Stimulated activated CD4-positive, alpha-beta T cell treated with anti-CD3 and anti-CD28 coated beads, Interleukin-15, amount 100 ng/mL, for 1 hour (primary cell): Measurements from ENCODE around the gene SEBOX.

Source experiments
- DNase-seq, 2 donors: peaks; one replicate each; pipeline ENCODE4 v3.0.0-alpha.2; 2020; ENCODE audit warnings: low read depth in 1 of 2, low spot score in 1 of 2

Gene SEBOX

DNA sequence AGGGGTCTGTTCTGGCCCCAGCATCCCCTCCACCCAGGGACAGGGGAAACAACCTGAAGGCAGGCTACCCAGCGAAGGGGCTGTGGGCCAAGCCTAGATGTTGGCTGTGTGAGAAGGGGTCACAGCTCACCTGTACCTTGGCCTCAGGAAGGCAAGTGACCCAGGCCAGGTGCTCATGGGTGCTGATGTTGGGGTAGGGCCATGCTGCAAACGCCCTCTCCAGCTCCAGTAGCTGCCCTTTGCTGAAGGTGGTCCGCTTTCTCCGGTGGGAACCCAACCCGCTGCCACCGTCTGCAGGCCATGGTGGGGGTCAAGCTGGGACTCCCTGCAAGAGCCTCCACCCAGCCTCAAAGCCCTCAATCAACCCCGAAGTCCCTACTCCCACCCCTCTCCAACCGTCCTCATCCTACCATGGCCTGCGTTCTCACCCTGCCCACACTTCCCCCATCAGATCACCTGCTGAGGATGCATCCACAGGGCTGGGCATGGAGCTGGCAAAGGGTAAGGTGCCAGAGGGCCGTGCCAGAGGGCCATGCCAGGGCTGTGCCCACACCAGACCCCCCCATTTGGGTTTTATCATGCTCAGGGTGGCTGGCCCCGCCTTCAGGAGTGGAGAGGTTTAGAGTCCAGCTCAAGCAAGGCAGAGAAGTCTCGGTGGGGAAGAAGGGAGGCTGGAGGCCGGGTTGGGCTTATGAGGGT is at the start of gene SEBOX:
Gene SEBOX (minus strand): TSS at position 535 of the 699 bp plus-strand sequence. CDS start 48 bp downstream, at position 487.
- DNase-seq, result no peak

GRCh38 chr17:28413804-28414203 is 48.8 kb upstream of the SEBOX start:
- DNase-seq, result no peak

DNA sequence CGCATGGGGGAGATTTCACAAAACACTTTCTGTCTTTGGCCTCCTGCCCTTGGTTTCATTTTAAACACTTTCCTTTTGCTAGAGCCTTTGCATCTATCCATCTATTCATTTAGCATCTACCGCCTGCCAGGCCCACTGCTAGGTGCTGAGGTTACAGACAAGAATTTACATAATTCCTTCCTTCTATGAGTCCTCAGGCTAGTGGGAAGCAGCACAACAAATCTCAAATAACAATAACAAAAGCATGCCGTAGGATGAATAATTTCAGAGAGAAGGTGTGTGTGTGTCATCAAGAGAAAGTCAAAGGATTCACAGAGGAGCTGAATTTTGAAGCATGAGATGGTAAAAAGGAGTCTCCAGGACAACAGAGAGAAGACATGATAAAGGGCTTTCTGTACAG is 47.1 kb upstream of the SEBOX start:
- DNase-seq, result no peak

- DNase-seq, result no peak
Measured at GRCh38 chr17:28407974-28408306, 42.9 kb upstream of the SEBOX start.

DNA sequence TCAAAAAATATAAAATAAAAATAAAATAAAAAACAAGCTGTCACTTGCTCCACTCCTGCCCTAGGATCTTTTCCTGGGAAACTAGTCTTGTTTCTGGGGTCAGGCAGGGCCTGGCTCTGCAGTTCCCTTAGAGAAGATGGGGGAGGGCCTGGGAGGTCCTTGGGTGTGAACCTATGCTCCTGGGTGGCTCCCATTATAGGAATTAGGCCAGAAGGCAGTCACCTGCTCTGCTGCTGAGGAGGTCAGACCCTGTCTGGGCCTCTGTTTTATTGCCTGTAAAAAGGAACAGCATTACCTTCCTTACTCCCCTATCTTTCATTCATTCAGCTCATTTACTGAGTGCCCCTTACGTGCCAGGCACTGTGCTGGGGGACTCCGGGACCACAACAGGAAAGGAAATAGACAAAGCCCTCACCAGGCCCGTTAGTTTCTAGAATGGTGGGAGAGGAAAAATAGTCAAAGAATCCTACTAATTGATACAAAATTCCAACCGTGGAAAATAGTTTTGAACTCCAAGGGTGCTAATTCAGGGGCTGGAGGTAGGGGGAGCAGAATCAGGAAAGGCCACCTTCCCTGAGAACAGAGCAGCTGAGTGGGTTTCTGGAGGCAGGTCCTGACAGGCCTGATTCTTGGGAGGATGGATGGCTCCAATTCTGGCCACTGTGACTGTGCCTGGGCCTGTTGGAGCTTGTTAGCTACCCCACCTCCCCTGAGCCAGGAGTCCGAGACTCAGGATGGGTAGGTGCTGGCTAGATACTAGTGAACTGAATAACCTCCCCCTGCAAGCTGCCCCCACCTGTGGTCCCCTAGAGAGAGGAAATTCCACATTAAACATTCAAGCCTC is 42.4 kb upstream of the SEBOX start:
- no peak for DNase-seq

DNA sequence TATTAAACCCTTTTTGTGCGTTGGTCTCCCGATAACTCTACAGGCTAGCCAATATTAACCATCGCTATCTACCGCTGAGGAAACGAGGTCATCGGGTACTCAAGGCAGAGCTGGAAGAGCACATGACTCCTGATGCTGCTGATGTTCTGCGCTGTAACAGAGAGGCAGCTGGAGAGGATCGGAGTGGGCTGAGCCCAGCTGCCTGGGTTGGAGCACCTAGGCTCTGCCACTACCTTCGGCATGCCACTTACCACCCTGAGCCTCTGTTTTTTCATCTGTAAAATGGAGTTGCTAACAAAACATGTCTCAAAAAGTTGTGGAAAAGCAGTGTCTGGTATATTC is 41.4 kb upstream of the SEBOX start:
- no peak for DNase-seq

GRCh38 chr17:28405632-28406472 is 40.9 kb upstream of the SEBOX start, which contains the start of gene SLC46A1:
SLC46A1 (minus strand) TSS chr17:28406212; CDS start chr17:28406114, 98 bp downstream.
- peak in 1 of 2 donors; percentile 50 for DNase-seq

GRCh38 chr17:28404812-28405570 is 40.0 kb upstream of the SEBOX start:
- no peak for DNase-seq

- DNase-seq, result no peak
Measured at GRCh38 chr17:28404461-28404811, 39.4 kb upstream of the SEBOX start.

DNA sequence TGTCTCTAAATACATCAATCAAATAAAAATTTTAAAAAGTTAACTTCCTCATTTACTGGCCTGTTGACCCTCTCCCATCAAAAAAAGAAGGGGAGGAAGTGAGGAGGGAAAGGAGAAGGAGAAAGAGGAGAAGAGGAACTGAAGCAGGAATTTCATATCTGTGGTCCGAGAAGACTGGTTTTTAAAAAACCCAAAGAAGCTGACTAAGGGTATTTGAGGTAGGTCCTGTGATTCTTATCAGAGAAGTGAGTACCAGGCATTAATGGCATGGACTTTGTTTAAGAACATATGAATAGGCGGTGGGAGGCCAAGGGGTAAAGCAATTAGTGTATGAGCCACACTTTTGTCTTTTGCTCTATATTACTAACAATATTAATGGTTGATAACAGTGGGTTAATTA is 39.0 kb upstream of the SEBOX start:
- DNase-seq, result no peak

GRCh38 chr17:28402844-28403243 is 37.8 kb upstream of the SEBOX start:
- no peak for DNase-seq

GRCh38 chr17:28402224-28402630 is 37.2 kb upstream of the SEBOX start:
- DNase-seq, result no peak

- DNase-seq, result no peak
Measured at GRCh38 chr17:28399808-28400207, 34.8 kb upstream of the SEBOX start.

DNA sequence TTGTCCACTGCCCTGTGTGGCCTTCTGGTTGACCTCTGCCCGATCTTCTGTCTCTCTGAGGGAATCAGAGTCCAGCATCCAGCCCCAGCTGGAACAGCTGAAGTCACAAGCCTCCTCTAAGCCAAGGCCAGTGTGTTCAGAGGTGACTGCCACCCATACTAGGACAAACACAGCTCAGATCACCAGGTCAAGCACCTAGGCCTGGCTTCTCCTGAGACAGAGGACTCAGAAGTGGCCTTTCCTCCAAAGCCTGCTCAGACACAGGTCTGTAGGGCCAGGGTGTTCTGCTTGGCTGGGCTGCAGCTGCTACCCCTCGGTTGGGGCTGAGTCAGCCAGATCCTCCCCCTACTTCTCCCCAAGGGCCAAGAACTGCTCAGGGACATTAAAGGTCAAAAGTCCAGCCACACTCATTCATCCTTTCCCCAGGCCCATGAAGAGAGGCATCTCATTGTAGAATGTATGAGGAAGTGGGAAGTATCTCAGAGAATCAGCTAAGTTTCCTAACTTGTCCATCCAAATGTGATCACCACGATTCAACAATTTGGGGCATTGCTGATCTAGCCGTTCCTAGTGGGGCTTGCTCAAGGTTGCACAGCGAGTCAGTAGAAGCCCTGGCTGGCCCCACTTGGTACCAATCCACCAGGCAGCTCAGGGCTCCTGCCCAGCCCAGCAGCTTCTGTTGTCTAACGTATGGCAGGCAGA is 33.4 kb upstream of the SEBOX start:
- no peak for DNase-seq

- no peak for DNase-seq
Measured at GRCh38 chr17:28397687-28398279, 32.8 kb upstream of the SEBOX start.

DNA sequence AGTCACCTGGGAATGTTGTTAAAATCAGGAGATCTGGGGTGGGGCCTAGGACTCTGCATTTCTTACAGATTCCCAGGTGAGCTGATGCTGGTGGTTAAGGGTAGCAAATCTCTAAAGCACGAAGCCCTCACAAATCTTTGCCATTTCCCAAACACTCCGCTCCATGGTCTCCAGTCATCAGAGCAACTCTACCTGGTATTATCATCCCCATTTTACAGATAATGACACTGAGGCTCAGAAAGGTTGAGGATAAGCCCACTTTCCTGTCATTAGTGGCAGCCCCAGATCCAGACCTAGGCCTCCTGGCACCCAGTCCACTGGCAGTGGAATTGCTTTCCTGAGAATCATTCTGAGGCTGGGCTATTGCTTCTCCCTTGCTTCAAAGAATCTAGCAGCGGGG is 32.3 kb upstream of the SEBOX start:
- DNase-seq, result no peak

GRCh38 chr17:28396635-28397239 is 31.7 kb upstream of the SEBOX start:
- no peak for DNase-seq

DNA sequence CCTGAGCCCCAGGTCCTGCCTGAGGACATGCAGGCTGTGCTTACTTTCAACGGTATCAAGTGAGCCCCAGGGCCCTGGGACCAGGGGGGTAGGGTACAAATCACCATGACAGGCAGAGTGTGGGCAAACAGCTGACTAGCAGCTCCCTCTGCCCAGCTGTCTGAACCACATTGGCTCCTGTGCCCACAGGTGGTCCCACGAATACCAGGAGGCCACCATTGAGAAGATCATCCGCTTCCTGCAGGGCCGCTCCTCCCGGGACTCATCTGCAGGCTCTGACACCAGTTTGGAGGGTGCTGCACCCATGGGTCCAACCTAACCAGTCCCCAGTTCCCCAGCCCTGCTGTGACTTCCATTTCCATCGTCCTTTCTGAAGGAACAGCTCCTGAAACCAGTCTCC is 31.0 kb upstream of the SEBOX start:
- DNase-seq, result no peak

- no peak for DNase-seq
Measured at GRCh38 chr17:28395426-28395825, 30.4 kb upstream of the SEBOX start.
